ENCODE data around the gene CYYR1. TPM values are rescaled to one million over a fixed set of nuclear protein-coding genes. Genes with fewer than 3 reads are reported as not detected.

The CYYR1 gene
- polyA plus RNA-seq, 4 donors, result 0.67 to 11.9 (median 3.4) TPM

- Histone ChIP-seq H3K4me3 (ENCODE audit: low read depth in 1 of 3, low read length in 3 of 3) (no peak overlapping the region), H3K36me3 (ENCODE audit: control insufficient read depth in 3 of 3, insufficient read depth in 2 of 3, low read depth in 1 of 3, low read length in 3 of 3) (no peaks in the 10 kb centered on the region), H3K9me3 (ENCODE audit: control insufficient read depth in 2 of 2, insufficient read depth in 1 of 2, low read depth in 1 of 2, low read length in 1 of 2) (peaks cover 0 to 5% of the 10 kb centered on the region in 2 donors), H3K27ac (ENCODE audit: low read depth in 1 of 3, low read length in 2 of 3) (no peak overlapping the region), H3K27me3 (ENCODE audit: control insufficient read depth in 3 of 3, insufficient read depth in 3 of 3, low read length in 3 of 3) (no peaks in the 10 kb centered on the region), H3K4me1 (ENCODE audit: control insufficient read depth in 3 of 3, insufficient read depth in 2 of 3, low read depth in 1 of 3, low read length in 2 of 3) (no peaks in the 10 kb centered on the region)
- FAIRE-seq, result no peak
- DNase-seq, result no peak
These were observed 73.6 kb downstream of the CYYR1 start for GRCh38 chr21:26499495-26499894.

- FAIRE-seq (no peak), DNase-seq (no peak)
- no peak overlapping the region for H3K4me3 ChIP-seq (ENCODE audit: low read depth in 1 of 3, low read length in 3 of 3)
- no peaks in the 10 kb centered on the region for H3K4me1 ChIP-seq (ENCODE audit: control insufficient read depth in 3 of 3, insufficient read depth in 2 of 3, low read depth in 1 of 3, low read length in 2 of 3)
- peaks cover 0 to 5% of the 10 kb centered on the region in 2 donors for H3K9me3 ChIP-seq (ENCODE audit: control insufficient read depth in 2 of 2, insufficient read depth in 1 of 2, low read depth in 1 of 2, low read length in 1 of 2)
- H3K36me3 ChIP-seq (ENCODE audit: control insufficient read depth in 3 of 3, insufficient read depth in 2 of 3, low read depth in 1 of 3, low read length in 3 of 3), result no peaks in the 10 kb centered on the region
- no peaks in the 10 kb centered on the region for H3K27me3 ChIP-seq (ENCODE audit: control insufficient read depth in 3 of 3, insufficient read depth in 3 of 3, low read length in 3 of 3)
- no peak overlapping the region for H3K27ac ChIP-seq (ENCODE audit: low read depth in 1 of 3, low read length in 2 of 3)
- WGBS, 3 donors, result 70 to 86% (median 73%) methylated on average over 10 of the region's 10 CpGs
These were observed 77.7 kb downstream of the CYYR1 start for GRCh38 chr21:26495283-26495849.

- DNase-seq (no peak), FAIRE-seq (no peak)
- Histone ChIP-seq H3K4me3 (ENCODE audit: low read depth in 1 of 3, low read length in 3 of 3) (no peak overlapping the region), H3K9me3 (ENCODE audit: control insufficient read depth in 2 of 2, insufficient read depth in 1 of 2, low read depth in 1 of 2, low read length in 1 of 2) (peaks cover 0 to 3% of the 10 kb centered on the region in 2 donors), H3K4me1 (ENCODE audit: control insufficient read depth in 3 of 3, insufficient read depth in 2 of 3, low read depth in 1 of 3, low read length in 2 of 3) (no peaks in the 10 kb centered on the region), H3K36me3 (ENCODE audit: control insufficient read depth in 3 of 3, insufficient read depth in 2 of 3, low read depth in 1 of 3, low read length in 3 of 3) (no peaks in the 10 kb centered on the region), H3K27me3 (ENCODE audit: control insufficient read depth in 3 of 3, insufficient read depth in 3 of 3, low read length in 3 of 3) (no peaks in the 10 kb centered on the region), H3K27ac (ENCODE audit: low read depth in 1 of 3, low read length in 2 of 3) (no peak overlapping the region)
- WGBS, 3 donors, result 73 to 86% (median 74%) methylated on average over 3 of the region's 3 CpGs
These were observed 81.4 kb downstream of the CYYR1 start for GRCh38 chr21:26491663-26492062.

GRCh38 chr21:26490771-26491170 lies 82.3 kb downstream of the CYYR1 start:
- DNase-seq (no peak), FAIRE-seq (no peak)
- Histone ChIP-seq H3K4me3 (ENCODE audit: low read depth in 1 of 3, low read length in 3 of 3) (no peak overlapping the region), H3K4me1 (ENCODE audit: control insufficient read depth in 3 of 3, insufficient read depth in 2 of 3, low read depth in 1 of 3, low read length in 2 of 3) (no peaks in the 10 kb centered on the region), H3K9me3 (ENCODE audit: control insufficient read depth in 2 of 2, insufficient read depth in 1 of 2, low read depth in 1 of 2, low read length in 1 of 2) (peaks cover 0 to 3% of the 10 kb centered on the region in 2 donors), H3K27me3 (ENCODE audit: control insufficient read depth in 3 of 3, insufficient read depth in 3 of 3, low read length in 3 of 3) (no peaks in the 10 kb centered on the region), H3K27ac (ENCODE audit: low read depth in 1 of 3, low read length in 2 of 3) (no peak overlapping the region), H3K36me3 (ENCODE audit: control insufficient read depth in 3 of 3, insufficient read depth in 2 of 3, low read depth in 1 of 3, low read length in 3 of 3) (no peaks in the 10 kb centered on the region)
- WGBS, 3 donors, result 56 to 66% (median 63%) methylated on average over 2 of the region's 2 CpGs

DNA sequence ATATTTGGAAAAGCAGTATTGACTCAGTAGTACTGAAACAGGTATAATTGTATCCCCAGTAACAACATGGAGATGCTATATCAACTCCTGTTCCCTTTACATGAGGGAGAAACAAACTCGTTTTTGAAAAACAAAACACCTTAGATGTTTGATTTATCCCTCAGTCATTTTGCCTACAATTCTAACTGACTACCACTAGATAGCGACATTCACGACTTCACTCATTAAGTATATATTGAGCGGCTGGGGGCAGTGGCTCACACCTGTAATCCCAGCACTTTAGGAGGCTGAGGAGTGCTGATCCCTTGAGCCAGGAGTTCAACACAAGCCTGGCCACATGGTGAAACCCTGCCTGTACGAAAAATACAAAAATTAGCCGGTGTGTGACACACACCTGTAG lies 83.3 kb downstream of the CYYR1 start:
- H3K27me3 ChIP-seq (ENCODE audit: control insufficient read depth in 3 of 3, insufficient read depth in 3 of 3, low read length in 3 of 3), result no peaks in the 10 kb centered on the region
- 88 to 92% (median 89%) methylated on average over 6 of the region's 6 CpGs for WGBS, 3 donors
- peaks cover 0 to 3% of the 10 kb centered on the region in 2 donors for H3K9me3 ChIP-seq (ENCODE audit: control insufficient read depth in 2 of 2, insufficient read depth in 1 of 2, low read depth in 1 of 2, low read length in 1 of 2)
- H3K27ac ChIP-seq (ENCODE audit: low read depth in 1 of 3, low read length in 2 of 3), result no peak overlapping the region
- H3K36me3 ChIP-seq (ENCODE audit: control insufficient read depth in 3 of 3, insufficient read depth in 2 of 3, low read depth in 1 of 3, low read length in 3 of 3), result no peaks in the 10 kb centered on the region
- no peak for DNase-seq
- FAIRE-seq, result no peak
- no peaks in the 10 kb centered on the region for H3K4me1 ChIP-seq (ENCODE audit: control insufficient read depth in 3 of 3, insufficient read depth in 2 of 3, low read depth in 1 of 3, low read length in 2 of 3)
- no peak overlapping the region for H3K4me3 ChIP-seq (ENCODE audit: low read depth in 1 of 3, low read length in 3 of 3)

GRCh38 chr21:26487981-26488480 lies 85.1 kb downstream of the CYYR1 start:
- no peaks in the 10 kb centered on the region for H3K36me3 ChIP-seq (ENCODE audit: control insufficient read depth in 3 of 3, insufficient read depth in 2 of 3, low read depth in 1 of 3, low read length in 3 of 3)
- no peak overlapping the region for H3K27ac ChIP-seq (ENCODE audit: low read depth in 1 of 3, low read length in 2 of 3)
- peaks cover 0 to 3% of the 10 kb centered on the region in 2 donors for H3K9me3 ChIP-seq (ENCODE audit: control insufficient read depth in 2 of 2, insufficient read depth in 1 of 2, low read depth in 1 of 2, low read length in 1 of 2)
- no peaks in the 10 kb centered on the region for H3K27me3 ChIP-seq (ENCODE audit: control insufficient read depth in 3 of 3, insufficient read depth in 3 of 3, low read length in 3 of 3)
- FAIRE-seq (no peak), DNase-seq (no peak)
- no peaks in the 10 kb centered on the region for H3K4me1 ChIP-seq (ENCODE audit: control insufficient read depth in 3 of 3, insufficient read depth in 2 of 3, low read depth in 1 of 3, low read length in 2 of 3)
- H3K4me3 ChIP-seq (ENCODE audit: low read depth in 1 of 3, low read length in 3 of 3), result no peak overlapping the region
- 80 to 92% (median 82%) methylated on average over 4 of the region's 4 CpGs for WGBS, 3 donors

GRCh38 chr21:26473471-26473870 lies 99.6 kb downstream of the CYYR1 start:
- FAIRE-seq (no peak), DNase-seq (no peak)
- Histone ChIP-seq H3K36me3 (ENCODE audit: control insufficient read depth in 3 of 3, insufficient read depth in 2 of 3, low read depth in 1 of 3, low read length in 3 of 3) (no peaks in the 10 kb centered on the region), H3K27ac (ENCODE audit: low read depth in 1 of 3, low read length in 2 of 3) (no peak overlapping the region), H3K4me1 (ENCODE audit: control insufficient read depth in 3 of 3, insufficient read depth in 2 of 3, low read depth in 1 of 3, low read length in 2 of 3) (no peaks in the 10 kb centered on the region), H3K4me3 (ENCODE audit: low read depth in 1 of 3, low read length in 3 of 3) (no peak overlapping the region), H3K27me3 (ENCODE audit: control insufficient read depth in 3 of 3, insufficient read depth in 3 of 3, low read length in 3 of 3) (no peaks in the 10 kb centered on the region), H3K9me3 (ENCODE audit: control insufficient read depth in 2 of 2, insufficient read depth in 1 of 2, low read depth in 1 of 2, low read length in 1 of 2) (no peaks in the 10 kb centered on the region)
- WGBS, 3 donors, result 82 to 88% (median 86%) methylated on average over 2 of the region's 2 CpGs

DNA sequence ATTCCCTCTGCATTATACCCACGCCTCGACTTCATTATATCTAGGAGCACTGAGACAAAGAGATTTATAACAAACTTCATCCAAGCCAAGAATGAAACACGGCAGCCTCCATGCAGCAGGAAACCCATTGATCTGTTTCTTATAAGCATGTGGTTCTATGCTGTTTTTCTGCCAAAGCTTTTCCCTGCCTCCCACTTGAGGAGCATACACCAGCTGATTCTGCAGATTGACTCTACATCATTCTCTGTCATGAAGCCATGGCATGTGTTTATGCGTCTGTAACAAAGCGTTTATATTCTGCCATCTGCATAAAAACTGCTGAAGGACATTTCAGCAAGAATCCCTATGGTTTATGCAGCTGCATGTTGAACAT lies 102.0 kb downstream of the CYYR1 start:
- Histone ChIP-seq H3K4me1 (ENCODE audit: control insufficient read depth in 3 of 3, insufficient read depth in 2 of 3, low read depth in 1 of 3, low read length in 2 of 3) (no peaks in the 10 kb centered on the region), H3K27ac (ENCODE audit: low read depth in 1 of 3, low read length in 2 of 3) (no peak overlapping the region), H3K9me3 (ENCODE audit: control insufficient read depth in 2 of 2, insufficient read depth in 1 of 2, low read depth in 1 of 2, low read length in 1 of 2) (no peaks in the 10 kb centered on the region), H3K4me3 (ENCODE audit: low read depth in 1 of 3, low read length in 3 of 3) (no peak overlapping the region), H3K36me3 (ENCODE audit: control insufficient read depth in 3 of 3, insufficient read depth in 2 of 3, low read depth in 1 of 3, low read length in 3 of 3) (no peaks in the 10 kb centered on the region), H3K27me3 (ENCODE audit: control insufficient read depth in 3 of 3, insufficient read depth in 3 of 3, low read length in 3 of 3) (no peaks in the 10 kb centered on the region)
- 66 to 88% (median 81%) methylated on average over 5 of the region's 5 CpGs for WGBS, 3 donors
- DNase-seq (no peak), FAIRE-seq (no peak)
